CD4-positive, alpha-beta T cell treated with Interleukin-6 at 100 ng/mL for 8 hours (primary cell): ENCODE measurements around the gene LIPN.
"Not testable (repeated sequence)": the region's sequence is repeated elsewhere in the genome, so short reads cannot be mapped to it uniquely, and the experiment has no call there.

Source experiments
- DNase-seq: peaks from one replicate; pipeline ENCODE4 v3.0.0-alpha.2; 2020; ENCODE audit warnings: mixed read lengths, low spot score

Gene LIPN

GRCh38 chr10:88759366-88760101, at the start of gene LIPN:
Gene LIPN, plus strand, starts transcription at chr10:88760020. Its CDS starts 1,386 bp downstream, at chr10:88761406.
- DNase-seq: no peak

- no peak for DNase-seq
Measured at GRCh38 chr10:88715517-88715916, 44.3 kb upstream of the LIPN start.

GRCh38 chr10:88721392-88721791, 38.4 kb upstream of the LIPN start:
- no peak for DNase-seq

GRCh38 chr10:88725798-88726197, 34.0 kb upstream of the LIPN start:
- no peak for DNase-seq

GRCh38 chr10:88728107-88728763, 31.6 kb upstream of the LIPN start:
- no peak for DNase-seq

- DNase-seq: no peak
Measured at GRCh38 chr10:88730864-88731263, 29.0 kb upstream of the LIPN start.

- DNase-seq: no peak
Measured at GRCh38 chr10:88731296-88731695, 28.5 kb upstream of the LIPN start.

GRCh38 chr10:88733215-88733614, 26.6 kb upstream of the LIPN start:
- DNase-seq: no peak

GRCh38 chr10:88735661-88736060, 24.2 kb upstream of the LIPN start:
- DNase-seq: no peak

- not testable (repeated sequence) for DNase-seq
Measured at GRCh38 chr10:88741921-88742320, 17.9 kb upstream of the LIPN start.

GRCh38 chr10:88742448-88742847, 17.4 kb upstream of the LIPN start:
- DNase-seq: no peak

- no peak for DNase-seq
Measured at GRCh38 chr10:88744002-88744401, 15.8 kb upstream of the LIPN start.

GRCh38 chr10:88745633-88746032, 14.2 kb upstream of the LIPN start:
- DNase-seq: no peak

GRCh38 chr10:88754287-88754686, 5.5 kb upstream of the LIPN start:
- no peak for DNase-seq

- no peak for DNase-seq
Measured at GRCh38 chr10:88755753-88756152, 4.1 kb upstream of the LIPN start.

GRCh38 chr10:88756660-88757059, 3.2 kb upstream of the LIPN start:
- DNase-seq: no peak

- DNase-seq: no peak
Measured at GRCh38 chr10:88762906-88763305, 3.1 kb downstream of the LIPN start.

- no peak for DNase-seq
Measured at GRCh38 chr10:88763441-88763840, 3.6 kb downstream of the LIPN start.

GRCh38 chr10:88764110-88764509, 4.3 kb downstream of the LIPN start:
- no peak for DNase-seq

GRCh38 chr10:88765816-88766215, 6.0 kb downstream of the LIPN start:
- DNase-seq: no peak

GRCh38 chr10:88769384-88769783, 9.6 kb downstream of the LIPN start:
- DNase-seq: no peak

- DNase-seq: no peak
Measured at GRCh38 chr10:88781206-88781605, 21.4 kb downstream of the LIPN start.

- no peak for DNase-seq
Measured at GRCh38 chr10:88782222-88782621, 22.4 kb downstream of the LIPN start.

- no peak for DNase-seq
Measured at GRCh38 chr10:88783724-88784123, 23.9 kb downstream of the LIPN start.
